GM12865 (cell line): ENCODE data around the gene TBC1D14.
"Not testable (repeated sequence)": the region's sequence is repeated elsewhere in the genome, so short reads cannot be mapped to it uniquely, and the experiment has no call there.

ENCODE experiments used
- DNase-seq: peaks from one replicate; pipeline ENCODE4 v3.0.0; 2010; ENCODE audit warnings: low read depth
- H3K4me3 ChIP-seq: 2 replicates; pipeline ENCODE4 v1.5.1; 2011; ENCODE audit warnings: mild to moderate bottlenecking, low read depth, low read length, control low read depth
- TF ChIP-seq, protein P1 (sequence below): IDR thresholded peaks from 2 replicates; pipeline ENCODE4 v1.5.1; 2011; ENCODE audit warnings: low read length, control low read depth, low read depth, inconsistent platforms; ENCODE audit not compliant: insufficient read depth; ENCODE audit errors: missing control alignments

Gene TBC1D14

DNA sequence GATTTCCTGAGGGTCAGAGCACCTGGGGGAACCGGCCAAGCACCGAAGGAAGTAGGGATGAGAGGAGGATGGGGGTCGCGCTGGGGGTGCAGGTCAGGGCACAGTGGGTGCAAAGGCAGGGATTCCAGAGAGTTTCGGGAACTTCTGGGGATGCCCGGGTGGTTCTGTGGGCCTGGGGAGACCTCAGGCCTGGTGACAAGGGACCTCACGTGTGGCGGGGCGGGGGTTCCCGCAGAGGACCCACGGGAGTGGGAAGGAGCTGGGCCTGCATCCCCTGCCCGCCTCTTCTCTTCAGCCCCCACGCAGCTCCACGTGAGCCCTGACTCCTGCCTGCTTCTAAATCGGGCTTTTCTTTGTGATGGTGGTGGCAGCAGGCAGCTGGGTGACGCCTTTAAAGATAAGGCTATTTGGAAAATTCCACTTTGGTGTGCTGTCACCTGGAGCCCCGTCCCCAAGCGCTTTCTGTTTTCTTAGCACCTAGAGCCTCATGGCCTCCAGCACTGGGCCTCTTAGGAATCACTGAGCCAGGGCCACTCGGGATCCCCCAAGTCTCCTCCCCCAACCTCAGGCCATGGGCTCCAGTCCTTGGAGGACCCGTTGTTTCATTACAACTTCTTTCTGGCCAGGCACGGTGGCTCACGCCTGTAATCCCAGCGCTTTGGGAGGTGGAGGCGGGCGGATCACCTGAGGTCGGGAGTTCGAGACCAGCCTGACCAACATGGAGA is 7.1 kb upstream of the TBC1D14 start:
- TF ChIP-seq, protein P1, sequence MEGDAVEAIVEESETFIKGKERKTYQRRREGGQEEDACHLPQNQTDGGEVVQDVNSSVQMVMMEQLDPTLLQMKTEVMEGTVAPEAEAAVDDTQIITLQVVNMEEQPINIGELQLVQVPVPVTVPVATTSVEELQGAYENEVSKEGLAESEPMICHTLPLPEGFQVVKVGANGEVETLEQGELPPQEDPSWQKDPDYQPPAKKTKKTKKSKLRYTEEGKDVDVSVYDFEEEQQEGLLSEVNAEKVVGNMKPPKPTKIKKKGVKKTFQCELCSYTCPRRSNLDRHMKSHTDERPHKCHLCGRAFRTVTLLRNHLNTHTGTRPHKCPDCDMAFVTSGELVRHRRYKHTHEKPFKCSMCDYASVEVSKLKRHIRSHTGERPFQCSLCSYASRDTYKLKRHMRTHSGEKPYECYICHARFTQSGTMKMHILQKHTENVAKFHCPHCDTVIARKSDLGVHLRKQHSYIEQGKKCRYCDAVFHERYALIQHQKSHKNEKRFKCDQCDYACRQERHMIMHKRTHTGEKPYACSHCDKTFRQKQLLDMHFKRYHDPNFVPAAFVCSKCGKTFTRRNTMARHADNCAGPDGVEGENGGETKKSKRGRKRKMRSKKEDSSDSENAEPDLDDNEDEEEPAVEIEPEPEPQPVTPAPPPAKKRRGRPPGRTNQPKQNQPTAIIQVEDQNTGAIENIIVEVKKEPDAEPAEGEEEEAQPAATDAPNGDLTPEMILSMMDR, result no peak
- no peak for DNase-seq
- H3K4me3 ChIP-seq, result no peak overlapping the region

DNA sequence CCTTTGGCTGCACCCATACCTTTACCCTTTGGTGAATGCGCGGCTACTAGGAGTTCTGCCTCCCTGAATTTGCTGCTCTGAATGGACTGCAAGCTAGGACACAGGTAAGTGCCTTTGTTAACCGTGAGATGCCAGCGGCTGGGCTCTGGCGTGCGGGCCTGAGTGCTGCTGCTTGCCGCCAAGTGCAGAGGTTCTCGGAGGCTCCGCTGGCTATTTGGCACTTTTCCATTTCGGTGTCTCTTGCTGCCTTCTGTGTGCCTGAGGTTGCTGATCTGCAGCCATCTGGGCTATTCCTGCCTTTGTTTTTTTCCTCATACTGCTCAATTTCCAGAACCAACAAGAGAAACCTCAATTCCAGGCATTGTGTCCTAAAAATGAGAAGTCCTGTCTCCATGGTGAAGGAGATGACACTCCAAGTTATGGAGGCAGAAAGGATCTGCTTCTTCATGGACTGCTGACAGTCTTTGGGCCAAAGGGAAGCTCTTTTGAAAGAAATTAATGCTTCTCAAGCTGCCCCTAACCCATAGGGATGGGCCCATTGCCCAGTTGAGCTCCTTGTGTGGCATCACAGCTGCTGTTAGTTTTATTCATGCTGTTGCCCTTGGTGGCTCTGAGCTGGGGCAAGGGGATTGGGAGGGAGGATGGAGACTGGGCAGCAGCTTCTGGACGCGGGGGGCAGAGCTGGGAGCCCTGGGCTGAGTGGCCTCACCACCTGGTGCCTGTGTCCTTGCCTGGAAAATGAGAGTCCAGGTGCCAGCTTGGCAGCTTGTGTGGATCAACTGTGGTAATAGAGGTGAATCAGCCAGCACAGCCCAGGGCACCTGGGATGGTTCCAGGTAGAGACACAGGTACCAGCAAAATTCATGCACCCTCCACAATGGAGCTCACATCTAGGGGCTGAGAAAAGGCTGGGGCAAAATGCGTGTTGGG is 3.8 kb upstream of the TBC1D14 start:
- TF ChIP-seq, protein P1, result no peak
- H3K4me3 ChIP-seq, result no peak overlapping the region
- no peak for DNase-seq

DNA sequence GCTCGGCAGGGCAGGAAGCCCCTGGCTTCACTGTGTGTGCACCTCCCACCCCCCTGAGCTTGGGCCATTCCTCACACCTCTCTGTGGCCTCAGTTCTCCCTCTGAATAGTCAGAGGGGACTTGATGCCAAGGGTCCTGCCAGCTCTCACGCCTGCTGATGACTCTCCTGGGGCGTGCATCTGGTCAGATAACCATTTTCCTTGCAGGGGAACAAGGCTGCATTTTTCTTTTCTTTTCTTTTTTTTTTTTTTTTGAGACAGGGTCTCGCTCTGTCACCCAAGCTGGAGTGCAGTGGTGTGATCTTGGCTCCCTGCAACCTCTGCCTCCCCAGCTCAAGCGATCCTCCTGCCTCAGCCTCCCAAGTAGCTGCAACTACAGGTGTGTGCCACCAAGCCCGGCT is 3.1 kb upstream of the TBC1D14 start:
- not testable (repeated sequence) for DNase-seq, H3K4me3 ChIP-seq

DNA sequence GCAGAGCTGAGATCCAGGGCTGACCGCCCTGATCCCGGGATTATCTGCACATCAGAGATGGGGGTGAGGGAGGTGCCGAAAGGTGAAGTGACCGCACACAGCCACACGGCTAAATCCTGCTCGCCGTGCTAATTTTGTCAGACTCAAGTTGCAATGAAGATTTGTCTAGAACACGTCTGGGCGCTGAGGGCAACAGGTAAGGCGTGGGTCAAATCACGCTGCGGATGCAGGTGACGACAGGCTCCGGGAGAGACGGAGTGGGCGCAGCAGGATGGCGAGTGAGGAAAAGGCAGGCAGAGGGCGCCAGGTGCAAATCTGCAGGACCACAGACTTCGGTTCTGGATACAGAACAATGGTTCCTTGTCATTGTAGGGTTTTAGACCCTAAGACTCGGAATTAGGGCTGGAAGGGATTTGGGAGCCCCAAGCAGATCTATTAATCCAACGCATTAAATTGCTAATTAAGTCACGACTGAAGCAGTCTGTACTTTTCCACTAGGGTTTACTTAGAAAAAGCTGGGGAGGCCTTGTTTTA is 1.9 kb upstream of the TBC1D14 start:
- H3K4me3 ChIP-seq, result no peak overlapping the region
- DNase-seq, result peak; percentile 19

DNA sequence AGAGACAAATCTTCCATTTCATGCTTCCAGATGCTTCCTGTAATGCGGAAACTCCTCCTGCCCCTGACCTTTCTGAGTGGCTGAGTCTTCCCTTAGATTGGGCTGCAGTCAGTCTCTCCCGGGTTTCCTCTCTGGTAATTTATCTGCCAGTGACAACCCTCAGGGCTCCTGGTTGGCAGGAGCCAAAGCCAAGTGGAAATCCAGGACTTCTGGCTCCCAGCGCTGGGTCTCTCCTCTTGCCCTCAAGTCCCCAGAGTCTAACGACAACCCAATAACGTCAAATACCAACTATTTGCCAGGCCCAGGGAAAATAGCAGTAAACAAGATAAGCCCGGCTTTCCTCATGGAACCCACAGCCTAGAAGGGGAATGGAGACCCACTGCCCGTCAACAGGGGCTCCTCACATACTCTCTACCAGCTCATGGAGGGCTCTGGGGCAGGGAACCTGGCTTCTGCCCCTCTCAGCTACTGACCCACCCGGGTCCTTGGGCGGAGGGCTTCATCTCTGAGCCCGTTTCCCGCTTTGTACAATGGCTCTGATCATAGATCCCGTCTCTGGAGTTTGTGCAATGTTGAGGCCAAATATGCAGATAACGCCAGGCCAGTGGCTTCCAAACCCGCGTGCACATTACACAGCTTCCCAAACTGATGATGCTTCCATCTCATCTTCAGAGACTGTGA is 1.1 kb upstream of the TBC1D14 start:
- TF ChIP-seq, protein P1, result no peak
- DNase-seq, result no peak
- H3K4me3 ChIP-seq, result peak overlapping the region; percentile 82

More for the DNA sequence above, 1.9 kb upstream of the TBC1D14 start:
- TF ChIP-seq, protein P1, result peak; percentile 15

DNA sequence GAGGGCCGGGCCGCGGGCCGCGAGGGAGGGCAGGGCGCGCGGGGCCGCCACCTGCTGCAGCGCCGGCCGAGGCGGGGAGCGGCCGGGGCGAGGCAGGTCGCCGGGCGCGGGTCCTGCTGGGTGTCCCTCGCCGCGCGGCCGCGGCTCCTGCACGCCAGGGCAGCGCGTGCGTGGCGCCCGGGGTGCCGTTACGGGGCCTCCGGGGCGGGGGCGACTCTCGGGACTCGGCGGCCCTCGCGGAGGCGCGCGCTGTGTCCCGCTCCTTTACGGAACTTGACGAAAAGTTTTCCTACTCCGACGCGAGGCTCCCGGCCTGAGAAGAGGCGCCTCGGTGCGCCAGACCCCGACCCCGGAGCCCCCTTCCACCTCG is 329 bp downstream of the TBC1D14 start:
- peak overlapping the region; percentile 77 for H3K4me3 ChIP-seq
- TF ChIP-seq, protein P1, result no peak
- DNase-seq, result peak; percentile 53

DNA sequence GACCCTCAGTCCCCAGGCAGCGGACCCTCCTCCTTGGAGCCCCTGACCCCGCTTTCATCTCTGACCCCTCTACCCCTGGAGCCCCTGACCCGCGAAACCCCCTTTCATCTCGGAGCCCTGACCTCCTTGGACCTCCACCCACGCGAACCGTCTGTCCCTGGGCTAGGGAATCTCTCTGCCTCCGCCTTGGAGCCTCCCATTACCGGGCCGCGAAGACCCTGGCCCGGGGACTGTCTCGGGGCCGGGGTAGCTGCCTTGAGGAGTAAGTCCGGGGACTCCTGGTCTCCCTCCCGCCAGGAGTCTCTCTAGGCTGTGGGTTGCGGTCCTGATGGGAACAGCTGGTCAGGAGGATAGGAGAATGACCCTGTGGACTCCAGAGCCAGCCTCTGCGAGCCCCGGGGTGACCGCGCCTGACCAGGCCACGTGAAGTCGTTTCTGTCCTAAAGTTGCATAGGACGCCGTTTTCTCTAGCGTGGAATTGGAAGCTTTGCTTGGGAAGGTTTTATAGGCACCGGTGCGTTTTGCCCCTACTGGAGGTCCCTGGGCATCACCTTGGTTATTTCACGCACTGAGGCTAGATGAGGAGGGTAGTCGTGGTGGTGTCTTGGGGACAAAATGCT is 824 bp downstream of the TBC1D14 start:
- H3K4me3 ChIP-seq, result peak overlapping the region; percentile 77
- TF ChIP-seq, protein P1, result no peak
- no peak for DNase-seq
